GM06990 (cell line): ENCODE data around the gene MBP.

Source experiments
- DNase-seq: peaks from one replicate; pipeline ENCODE4 v3.0.0-alpha.2; 2011; ENCODE audit not compliant: insufficient read length; ENCODE audit errors: extremely low read depth
- H3K27me3 ChIP-seq: replicated peaks from 2 replicates; pipeline ENCODE4 v1.6.0; 2011; ENCODE audit warnings: low read length; ENCODE audit not compliant: control insufficient read depth, insufficient read depth
- H3K36me3 ChIP-seq: 2 replicates; pipeline ENCODE4 v1.5.1; 2011; ENCODE audit warnings: low read length; ENCODE audit not compliant: control insufficient read depth, insufficient read depth
- H3K4me3 ChIP-seq: replicated peaks from 2 replicates; pipeline ENCODE4 v1.5.1; 2011; ENCODE audit warnings: low read depth, mild to moderate bottlenecking, control low read depth, low read length
- TF ChIP-seq, protein P1 (sequence below): IDR thresholded peaks from 2 replicates; pipeline ENCODE4 v1.5.1; 2011; ENCODE audit warnings: low read length, control low read depth, mild to moderate bottlenecking, inconsistent platforms; ENCODE audit not compliant: insufficient read depth, poor library complexity, severe bottlenecking

MBP gene

DNA sequence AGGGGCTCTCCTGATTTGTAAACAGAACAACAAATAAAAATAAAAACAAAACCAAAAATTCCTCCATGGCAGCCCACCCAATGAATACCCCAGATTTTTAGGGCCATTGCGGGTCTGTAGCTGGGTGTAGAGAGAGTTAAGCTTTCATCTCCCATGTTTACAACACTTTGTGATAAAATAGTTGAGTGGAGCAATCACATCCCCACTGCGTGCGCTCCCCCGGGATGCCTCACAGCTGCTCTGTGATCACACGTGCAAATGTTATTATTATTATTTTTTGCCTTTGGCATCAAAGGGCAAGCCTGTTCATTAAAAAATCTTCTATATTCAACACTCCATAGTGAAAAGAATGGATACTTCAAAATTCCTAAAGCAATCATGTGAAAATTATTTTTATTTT, 118.0 kb downstream of the MBP start:
- H3K4me3 ChIP-seq = no peak overlapping the region
- DNase-seq = no peak
- peaks cover 8% of the 10 kb centered on the region for H3K36me3 ChIP-seq
- H3K27me3 ChIP-seq = no peaks in the 10 kb centered on the region
- TF ChIP-seq, protein P1, sequence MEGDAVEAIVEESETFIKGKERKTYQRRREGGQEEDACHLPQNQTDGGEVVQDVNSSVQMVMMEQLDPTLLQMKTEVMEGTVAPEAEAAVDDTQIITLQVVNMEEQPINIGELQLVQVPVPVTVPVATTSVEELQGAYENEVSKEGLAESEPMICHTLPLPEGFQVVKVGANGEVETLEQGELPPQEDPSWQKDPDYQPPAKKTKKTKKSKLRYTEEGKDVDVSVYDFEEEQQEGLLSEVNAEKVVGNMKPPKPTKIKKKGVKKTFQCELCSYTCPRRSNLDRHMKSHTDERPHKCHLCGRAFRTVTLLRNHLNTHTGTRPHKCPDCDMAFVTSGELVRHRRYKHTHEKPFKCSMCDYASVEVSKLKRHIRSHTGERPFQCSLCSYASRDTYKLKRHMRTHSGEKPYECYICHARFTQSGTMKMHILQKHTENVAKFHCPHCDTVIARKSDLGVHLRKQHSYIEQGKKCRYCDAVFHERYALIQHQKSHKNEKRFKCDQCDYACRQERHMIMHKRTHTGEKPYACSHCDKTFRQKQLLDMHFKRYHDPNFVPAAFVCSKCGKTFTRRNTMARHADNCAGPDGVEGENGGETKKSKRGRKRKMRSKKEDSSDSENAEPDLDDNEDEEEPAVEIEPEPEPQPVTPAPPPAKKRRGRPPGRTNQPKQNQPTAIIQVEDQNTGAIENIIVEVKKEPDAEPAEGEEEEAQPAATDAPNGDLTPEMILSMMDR = no peak

DNA sequence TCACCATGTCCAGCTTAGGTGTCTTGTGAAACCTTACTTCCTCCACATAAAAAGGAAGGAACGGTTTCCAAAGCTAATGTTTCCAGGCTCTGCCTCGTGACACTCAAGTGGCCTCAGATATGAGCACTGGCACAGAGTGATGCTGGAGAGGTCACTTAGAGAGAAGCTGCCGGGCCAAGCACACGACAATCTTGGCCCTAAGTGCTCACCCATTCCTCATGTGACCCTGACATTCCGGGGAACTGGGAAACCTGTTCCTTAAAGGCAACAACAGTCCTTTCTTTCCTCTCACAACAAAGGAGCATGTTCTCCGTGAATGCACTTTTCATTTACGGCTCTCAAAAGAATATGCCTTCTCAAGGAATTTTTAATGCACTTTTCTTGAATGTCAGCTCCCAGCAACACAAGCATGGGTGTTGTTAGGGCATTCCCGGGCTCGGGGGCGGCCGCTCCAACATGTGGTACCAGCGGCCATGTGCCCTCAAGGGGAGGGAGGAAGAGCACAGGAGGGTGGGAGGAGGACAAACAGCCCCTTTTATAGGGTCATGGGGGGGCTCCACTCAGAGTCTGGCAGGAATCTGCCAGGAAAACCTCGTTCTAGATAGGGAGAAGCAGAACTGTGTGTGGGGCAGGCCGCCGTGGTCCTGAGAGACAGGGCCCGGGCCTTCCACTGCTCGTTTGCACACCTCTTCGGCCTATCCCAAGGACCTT, 118.6 kb downstream of the MBP start:
- Histone ChIP-seq H3K36me3 (peaks cover 11% of the 10 kb centered on the region), H3K27me3 (no peaks in the 10 kb centered on the region), H3K4me3 (no peak overlapping the region)
- TF ChIP-seq, protein P1 = no peak
- DNase-seq = no peak

DNA sequence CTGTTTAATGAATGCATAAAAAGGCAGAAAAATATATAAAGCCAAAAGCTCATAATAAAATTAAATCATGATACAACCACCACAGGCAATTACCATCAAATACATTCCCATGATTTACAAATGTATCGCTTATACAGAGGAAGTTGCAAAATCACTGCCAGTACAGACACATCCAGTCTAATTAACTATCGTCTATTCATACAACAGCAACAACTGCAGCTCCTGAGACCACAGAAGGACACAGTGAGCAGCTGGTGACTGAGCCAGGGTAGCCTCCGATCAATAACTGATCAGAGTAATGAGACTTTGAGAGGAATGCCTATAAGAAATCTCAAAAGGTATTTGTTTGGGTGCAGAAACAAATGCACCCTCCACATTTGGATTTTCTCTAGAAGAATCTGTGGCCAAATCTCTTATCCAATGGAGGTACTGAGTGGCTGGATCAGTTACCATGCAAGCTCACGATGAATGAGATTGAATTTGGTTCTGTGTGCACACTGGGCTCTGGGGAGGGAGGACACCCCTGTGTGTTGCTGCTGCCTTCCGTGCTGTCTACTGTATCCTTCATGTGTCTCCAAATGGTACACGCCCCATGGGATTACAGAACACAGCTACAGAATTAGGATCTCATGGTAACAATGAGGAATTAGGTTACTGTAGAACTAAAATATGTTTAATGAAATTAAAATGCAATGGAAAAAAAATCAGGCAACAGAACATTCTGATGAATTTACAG, 119.6 kb downstream of the MBP start:
- H3K36me3 ChIP-seq = peaks cover 12% of the 10 kb centered on the region
- no peak overlapping the region for H3K4me3 ChIP-seq
- no peaks in the 10 kb centered on the region for H3K27me3 ChIP-seq
- TF ChIP-seq, protein P1 = no peak
- no peak for DNase-seq

DNA sequence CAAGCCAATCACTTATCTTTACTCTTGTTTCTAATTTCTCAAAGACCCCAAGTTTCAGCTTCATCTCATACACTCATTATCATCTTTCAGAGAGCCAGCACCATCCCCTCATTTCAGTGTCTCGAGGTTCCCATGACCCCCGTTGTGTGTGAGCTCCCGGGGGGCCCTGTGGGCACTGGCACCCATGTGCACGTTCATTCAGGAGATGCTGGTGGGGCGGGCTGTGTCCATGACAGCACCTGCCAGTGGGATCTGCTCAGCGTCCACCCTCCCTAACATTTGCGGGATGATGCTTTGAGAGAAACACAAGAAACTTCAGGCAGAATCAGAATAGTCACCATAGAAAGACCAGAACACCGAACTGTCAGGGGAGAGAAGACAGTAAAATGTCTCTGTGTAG, 120.5 kb downstream of the MBP start:
- DNase-seq = no peak
- TF ChIP-seq, protein P1 = no peak
- H3K27me3 ChIP-seq = no peaks in the 10 kb centered on the region
- H3K36me3 ChIP-seq = peaks cover 12% of the 10 kb centered on the region
- no peak overlapping the region for H3K4me3 ChIP-seq

DNA sequence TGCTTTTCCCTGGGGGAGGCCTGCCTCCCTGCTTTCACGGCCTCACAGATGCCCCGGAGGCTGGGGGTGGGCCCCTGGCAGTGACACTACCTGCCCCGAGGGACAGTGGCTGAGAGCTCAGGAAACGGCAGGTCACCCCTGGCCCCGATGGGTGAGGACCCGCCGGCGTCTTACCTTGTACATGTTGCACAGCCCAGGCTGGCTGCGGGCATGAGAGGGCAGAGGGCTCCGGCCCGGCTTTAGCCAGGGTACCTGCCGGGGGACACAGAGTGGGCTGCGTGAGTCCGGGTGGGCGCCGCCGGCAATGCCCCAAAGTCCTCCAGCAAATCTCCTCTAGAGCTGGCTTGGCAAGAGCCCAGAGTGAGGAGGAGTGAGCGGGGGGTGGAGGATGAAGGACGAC, 122.9 kb downstream of the MBP start:
- no peaks in the 10 kb centered on the region for H3K27me3 ChIP-seq
- DNase-seq = no peak
- no peak overlapping the region for H3K4me3 ChIP-seq
- H3K36me3 ChIP-seq = peaks cover 6% of the 10 kb centered on the region
- TF ChIP-seq, protein P1 = no peak
